Cerebellar cortex (tissue), 1 donor: ENCODE data around the gene GATA5.
A peak's percentile ranks its signal among the peaks of the same experiment; 100 is the strongest.

Source experiments
- DNase-seq: peaks from one replicate; pipeline ENCODE4 v3.0.0-alpha.2; 2015; ENCODE audit warnings: low spot score

Gene GATA5

GRCh38 chr20:62487561-62488354 is 12.0 kb upstream of the GATA5 start:
- DNase-seq: no peak

DNA sequence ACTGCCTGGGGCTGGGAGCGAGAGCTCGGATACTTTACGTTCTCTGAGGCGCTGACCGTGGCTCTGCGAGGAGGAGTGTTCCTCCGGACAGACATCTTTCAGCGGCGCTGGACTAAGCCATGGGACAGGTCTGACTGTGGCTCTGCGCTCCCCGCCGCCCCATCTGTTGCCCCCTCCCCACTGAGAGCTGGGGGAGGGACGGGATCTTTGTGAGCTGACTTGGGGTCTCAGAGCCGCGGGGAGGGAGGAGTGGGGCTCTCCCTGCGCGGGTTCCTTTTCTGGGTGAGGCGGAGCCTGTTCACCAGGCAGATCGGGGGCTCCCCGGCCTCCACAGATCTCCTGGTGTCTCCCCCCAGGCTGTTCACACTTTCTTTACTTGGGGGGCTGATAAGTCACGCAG is 11.3 kb upstream of the GATA5 start:
- DNase-seq: no peak

DNA sequence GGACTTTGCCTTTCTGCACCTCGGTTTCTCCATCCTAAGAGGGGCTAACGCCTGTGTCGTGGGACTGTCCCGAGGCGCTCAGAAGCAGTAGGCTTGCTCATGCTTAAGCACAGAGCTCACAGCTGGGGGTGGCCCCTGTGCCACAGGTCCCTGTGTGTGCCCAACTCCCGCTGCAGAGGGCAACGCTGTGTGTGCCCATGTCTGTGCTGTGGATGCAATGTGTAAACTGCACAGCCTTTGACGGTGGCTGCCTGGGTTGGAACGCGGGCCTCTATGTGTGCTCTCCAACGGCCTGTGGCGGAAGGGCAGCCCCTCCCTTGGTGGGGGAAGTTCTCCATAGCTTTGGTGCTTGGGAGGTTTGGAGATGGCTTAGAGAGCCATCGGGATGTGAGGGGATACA is 10.7 kb upstream of the GATA5 start:
- DNase-seq: no peak

- DNase-seq: no peak
These were observed 9.9 kb upstream of the GATA5 start for GRCh38 chr20:62485701-62486089.

DNA sequence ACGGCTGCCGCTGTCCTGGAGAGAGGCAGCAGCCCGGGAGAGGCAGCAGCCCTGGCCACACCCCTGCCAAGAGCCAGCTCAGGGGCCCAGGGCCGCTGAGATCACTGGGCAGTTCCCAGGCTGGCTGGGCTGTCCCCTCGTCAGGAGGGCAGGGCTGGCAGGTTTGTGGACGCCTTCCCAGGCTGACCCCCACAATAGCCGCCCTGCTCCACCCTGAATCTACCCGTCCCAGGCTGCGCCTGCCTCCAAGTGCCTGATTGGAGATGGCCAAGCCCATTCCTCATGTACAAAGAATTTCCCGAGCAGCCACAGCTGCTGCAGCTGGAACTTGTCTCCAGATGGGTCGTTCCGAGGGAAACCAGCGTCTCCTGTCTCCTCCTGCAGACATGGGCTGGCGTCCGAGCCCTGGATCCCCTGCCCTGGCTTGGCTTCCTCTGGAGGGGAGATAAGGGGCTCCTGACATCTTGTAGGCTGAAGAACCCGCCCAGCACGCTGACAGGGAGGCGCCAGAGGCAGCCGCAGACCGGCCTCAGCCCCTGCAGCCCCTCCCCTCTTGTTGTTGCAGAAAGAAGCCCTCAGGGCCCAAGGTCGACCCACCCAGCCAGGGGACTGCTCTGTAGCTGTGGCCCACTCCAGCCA is 9.4 kb upstream of the GATA5 start:
- no peak for DNase-seq

- DNase-seq: no peak
These were observed 8.7 kb upstream of the GATA5 start for GRCh38 chr20:62484478-62484877.

GRCh38 chr20:62483613-62484458 is 8.0 kb upstream of the GATA5 start:
- DNase-seq: no peak

DNA sequence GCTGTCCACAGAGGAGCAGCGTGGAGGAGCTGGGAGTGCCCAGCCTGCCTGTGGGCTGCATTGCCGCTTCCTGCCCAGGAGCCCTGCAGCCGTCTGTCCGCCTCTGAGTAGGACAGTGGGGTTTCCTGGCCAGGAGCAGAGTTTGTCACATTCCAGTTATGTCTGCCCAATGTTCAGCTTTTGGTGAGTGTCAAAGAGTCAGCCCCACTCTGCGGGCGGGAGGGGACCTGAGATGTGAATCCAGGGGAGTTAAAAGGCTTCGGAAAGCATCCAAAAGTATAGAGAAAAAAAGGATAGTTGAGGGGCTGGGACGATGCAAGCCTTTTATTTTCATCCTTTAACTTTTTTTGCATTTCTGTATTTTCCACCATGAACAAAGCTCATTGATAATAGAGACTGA is 7.2 kb upstream of the GATA5 start:
- DNase-seq: no peak

DNA sequence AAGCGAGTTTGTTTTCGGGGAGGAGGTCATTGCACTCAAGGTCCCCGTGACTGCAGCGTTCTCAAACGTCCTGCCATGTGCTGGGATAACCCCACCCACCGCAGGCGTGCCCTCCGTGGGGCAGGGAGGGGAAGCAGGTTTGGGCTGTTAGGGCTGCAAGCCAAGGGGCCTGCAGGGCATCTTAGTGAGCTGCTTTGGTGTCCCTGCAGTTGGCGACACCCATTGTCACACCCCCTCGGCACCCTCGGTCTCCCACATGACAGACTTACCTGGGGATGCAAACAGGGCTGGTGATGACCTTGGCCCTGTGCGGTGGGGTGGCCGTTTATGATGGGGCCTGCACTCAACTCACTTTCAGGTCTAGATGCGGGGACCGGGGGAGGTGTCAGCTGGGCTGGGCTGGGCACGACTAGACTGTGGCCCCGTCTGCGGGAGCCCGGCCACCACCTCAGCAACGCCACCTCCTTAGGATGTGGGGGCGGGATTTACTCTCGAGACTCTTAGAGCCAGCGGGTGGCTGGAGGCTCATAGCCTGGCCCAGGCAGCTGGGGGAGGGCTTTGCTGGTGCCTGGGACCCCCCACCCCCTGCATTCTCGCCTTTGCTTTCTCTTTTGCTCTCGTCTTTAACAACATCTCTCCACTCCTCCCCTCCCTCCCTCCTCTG is 6.5 kb upstream of the GATA5 start:
- no peak for DNase-seq

GRCh38 chr20:62481425-62482145 is 5.8 kb upstream of the GATA5 start:
- DNase-seq: no peak

- DNase-seq: no peak
These were observed 4.5 kb upstream of the GATA5 start for GRCh38 chr20:62480318-62480717.

GRCh38 chr20:62479656-62480055 is 3.9 kb upstream of the GATA5 start:
- DNase-seq: no peak

- no peak for DNase-seq
These were observed 3.4 kb upstream of the GATA5 start for GRCh38 chr20:62479156-62479555.

DNA sequence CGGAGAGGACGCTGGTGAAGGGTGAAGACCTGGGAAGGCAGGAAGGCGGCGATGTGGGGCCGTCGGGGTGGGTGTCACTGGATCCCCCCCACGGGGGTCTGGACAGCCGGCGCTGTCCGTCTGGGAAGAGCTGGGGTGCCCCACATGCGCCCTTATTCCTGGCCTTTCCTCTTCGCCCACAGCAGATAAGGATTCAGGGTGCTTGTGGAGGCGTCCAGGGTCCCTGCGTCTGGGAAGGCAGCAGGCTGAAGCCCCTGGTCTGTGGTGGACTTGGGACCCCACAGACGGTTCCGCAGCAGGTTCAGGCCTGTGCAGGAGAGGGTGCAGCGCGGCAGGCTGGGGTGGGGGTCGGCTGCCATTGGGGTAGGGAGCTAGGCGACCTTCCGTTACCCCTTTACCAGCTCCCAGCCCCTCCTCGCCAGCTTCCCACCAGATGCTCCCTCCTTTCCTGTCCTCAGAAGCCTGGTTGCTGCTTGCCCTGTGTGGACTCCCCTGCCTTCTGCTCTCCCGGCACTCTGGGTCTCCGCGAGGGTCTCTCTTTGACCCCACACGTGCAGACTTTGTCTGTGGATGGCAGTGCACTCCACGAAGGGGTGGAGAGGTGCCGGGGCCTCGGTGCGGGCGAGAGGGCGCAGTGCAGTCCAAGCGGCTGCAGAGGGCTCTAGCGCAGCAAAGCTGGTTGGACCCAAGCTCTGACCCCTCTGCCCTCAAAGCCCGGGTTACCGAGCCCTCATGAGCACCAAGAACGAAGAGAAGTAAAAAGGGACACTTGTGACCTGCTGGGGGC is 2.1 kb upstream of the GATA5 start:
- DNase-seq: peak; percentile 9

DNA sequence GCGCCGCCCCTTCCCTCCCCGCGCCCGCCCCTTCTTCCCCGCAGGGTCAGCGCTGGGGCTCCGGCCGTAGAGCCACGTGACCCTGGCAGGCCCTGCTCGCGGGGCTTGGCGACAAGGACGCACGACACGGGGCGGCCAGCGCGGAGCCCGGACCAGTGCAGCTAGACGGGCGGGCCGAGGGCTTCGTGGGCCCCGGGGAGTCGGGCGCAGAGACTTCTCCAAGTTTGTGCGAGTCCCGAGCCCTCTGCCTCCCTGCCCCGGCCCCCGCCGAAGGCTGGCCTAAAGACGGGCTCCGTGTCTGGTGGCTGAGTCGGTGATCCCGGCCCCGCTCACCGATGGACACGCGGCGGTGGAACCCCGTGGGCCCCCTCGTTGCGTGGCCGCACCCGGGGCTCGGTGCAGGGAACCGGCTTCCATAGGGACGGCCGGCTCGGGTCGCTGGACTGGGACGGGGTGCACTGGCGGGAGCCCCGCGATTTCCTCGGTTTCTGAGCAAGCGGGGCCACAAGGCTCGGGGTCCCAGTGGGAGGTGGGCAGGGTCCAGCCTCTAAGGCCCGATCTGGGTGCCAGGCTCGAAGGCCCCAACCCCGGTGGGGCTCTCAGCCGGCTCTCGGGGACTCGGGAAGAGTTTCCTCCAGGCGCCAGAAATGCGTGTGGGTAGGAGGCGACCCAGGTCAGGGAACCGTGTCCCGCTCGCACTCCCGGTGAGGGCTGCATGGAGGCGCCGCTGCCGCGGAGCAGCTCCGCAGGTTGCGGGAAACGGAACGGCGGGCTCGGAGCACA is 452 bp upstream of the GATA5 start:
- DNase-seq: no peak

GRCh38 chr20:62475027-62475771 is 596 bp downstream of the GATA5 start:
- DNase-seq: no peak

DNA sequence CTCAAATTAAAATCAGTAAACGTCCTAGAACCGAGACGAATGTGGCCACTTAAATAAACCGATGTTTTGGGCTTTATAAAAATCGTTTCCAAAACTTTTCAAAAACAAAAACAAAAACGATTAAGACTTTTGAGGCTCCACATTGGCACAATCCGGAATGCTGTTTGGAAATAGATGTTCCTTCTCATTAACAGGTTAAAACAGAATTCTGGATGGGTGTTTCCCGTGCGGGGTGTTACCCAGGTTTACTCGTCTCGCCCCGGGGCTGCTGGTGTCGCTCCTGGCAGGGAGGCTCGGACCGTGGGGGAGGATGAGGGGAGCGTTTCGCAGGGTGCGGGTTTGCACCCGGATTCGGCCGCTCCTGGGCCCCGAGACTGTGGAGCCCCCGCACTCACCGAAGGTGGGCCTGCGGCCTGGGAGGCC is 1.2 kb downstream of the GATA5 start:
- no peak for DNase-seq

- no peak for DNase-seq
These were observed 1.8 kb downstream of the GATA5 start for GRCh38 chr20:62473717-62474603.
